Activated CD4-positive, alpha-beta memory T cell treated with anti-CD3 and anti-CD28 coated beads for 36 hours (primary cell): ENCODE results near the gene PHTF2. TPM values are rescaled to one million over a fixed set of nuclear protein-coding genes. Genes with fewer than 3 reads are reported as not detected.
"Not testable (repeated sequence)": the region's sequence is repeated elsewhere in the genome, so short reads cannot be mapped to it uniquely, and the experiment has no call there.

Experiments used
- CTCF ChIA-PET: fragments of 350-600 bp; sonication (Branson Sonifier 250); formaldehyde crosslinking; loops from one replicate; lab custom pipeline; 2021; ENCODE audit warnings: antibody characterized with exemption, inconsistent platforms; lab: Charles Lee
- POLR2A ChIA-PET: fragments of 350-600 bp; sonication (Branson Sonifier 250); formaldehyde crosslinking; loops from one replicate; lab custom pipeline; 2021; ENCODE audit warnings: antibody characterized with exemption; lab: Charles Lee
- DNase-seq: peaks from one replicate; pipeline ENCODE4 v3.0.0-alpha.2; 2020
- H3K27ac Mint-ChIP-seq: one replicate; pipeline ENCODE4 v1.8.0; 2021; ENCODE audit warnings: mixed read lengths
- H3K27me3 Mint-ChIP-seq: one replicate; pipeline ENCODE4 v1.8.0; 2021; ENCODE audit warnings: mixed read lengths
- H3K36me3 Mint-ChIP-seq: one replicate; pipeline ENCODE4 v1.8.0; 2021; ENCODE audit warnings: mixed read lengths
- H3K4me1 Mint-ChIP-seq: one replicate; pipeline ENCODE4 v1.8.0; 2021; ENCODE audit warnings: low read depth, mixed read lengths
- H3K4me3 Mint-ChIP-seq: one replicate; pipeline ENCODE4 v1.8.0; 2021; ENCODE audit warnings: mild to moderate bottlenecking, mixed read lengths
- H3K9me3 Mint-ChIP-seq: one replicate; pipeline ENCODE4 v1.8.0; 2021; ENCODE audit warnings: mixed read lengths
- intact Hi-C: fragments of 100-400 bp; cut with micrococcal nuclease; formaldehyde crosslinking; loops from one replicate; pipeline ENCODE4 v1.15.1; 2023
- total RNA-seq, 2 experiments: library from RNA; stranded (reverse); gene quantifications; one replicate each; pipeline ENCODE4 v1.2.3, GENCODE V29; 2021

Gene PHTF2
- total RNA-seq, 2 experiments from 2014 or later, result 40.8 to 41.2 TPM

GRCh38 chr7:77833136-77833535, 34.6 kb downstream of the PHTF2 start:
- Mint-ChIP-seq H3K27me3 (no peaks in the 10 kb centered on the region), H3K4me3 (no peak overlapping the region), H3K27ac (no peak overlapping the region), H3K9me3 (peaks cover 5% of the 10 kb centered on the region), H3K36me3 (peaks cover 8% of the 10 kb centered on the region), H3K4me1 (peaks cover 60% of the 10 kb centered on the region)
- DNase-seq, result no peak
- ChIA-PET CTCF (interaction anchor here (1.1 kb wide), 1 partner anchor 70 kb away, joined by 3 read pairs; no protein-coding TSS in a partner anchor), POLR2A (no interaction called here)
- intact Hi-C loops, result loop anchor here (5.0 kb wide), 1 partner anchor 69 kb away; no protein-coding TSS in a partner anchor

GRCh38 chr7:77836425-77836824, 37.9 kb downstream of the PHTF2 start:
- POLR2A ChIA-PET, result interaction anchor here (0.8 kb wide), 1 partner anchor 37 kb away, joined by 3 read pairs; no protein-coding TSS in a partner anchor
- H3K4me3 Mint-ChIP-seq, H3K9me3 Mint-ChIP-seq, H3K36me3 Mint-ChIP-seq, CTCF ChIA-PET, H3K27me3 Mint-ChIP-seq, DNase-seq, intact Hi-C loops, H3K27ac Mint-ChIP-seq: not testable (repeated sequence)
- H3K4me1 Mint-ChIP-seq, result peaks cover 46% of the 10 kb centered on the region

- H3K4me1 Mint-ChIP-seq, result peaks cover 38% of the 10 kb centered on the region
- CTCF ChIA-PET, result interaction anchor here (0.7 kb wide), 1 partner anchor 186 kb away, joined by 6 read pairs; no protein-coding TSS in a partner anchor
These were observed 38.7 kb downstream of the PHTF2 start for GRCh38 chr7:77837275-77837674.

GRCh38 chr7:77837966-77838365, 39.4 kb downstream of the PHTF2 start:
- H3K36me3 Mint-ChIP-seq, result peaks cover 11% of the 10 kb centered on the region
- no peak overlapping the region for H3K27ac Mint-ChIP-seq
- ChIA-PET POLR2A (no interaction called here), CTCF (no interaction called here)
- DNase-seq, result no peak
- H3K4me3 Mint-ChIP-seq, result no peak overlapping the region
- peaks cover 37% of the 10 kb centered on the region for H3K4me1 Mint-ChIP-seq
- no peaks in the 10 kb centered on the region for H3K27me3 Mint-ChIP-seq
- intact Hi-C loops, result no loop called here
- peaks cover 5% of the 10 kb centered on the region for H3K9me3 Mint-ChIP-seq

More at GRCh38 chr7:77837275-77837674, 38.7 kb downstream of the PHTF2 start:
- no peak for DNase-seq
- intact Hi-C loops, result no loop called here
- POLR2A ChIA-PET, result no interaction called here
- H3K4me3 Mint-ChIP-seq, result no peak overlapping the region
- peaks cover 5% of the 10 kb centered on the region for H3K9me3 Mint-ChIP-seq
- no peak overlapping the region for H3K27ac Mint-ChIP-seq
- H3K27me3 Mint-ChIP-seq, result no peaks in the 10 kb centered on the region
- H3K36me3 Mint-ChIP-seq, result peaks cover 8% of the 10 kb centered on the region

- POLR2A ChIA-PET, result no interaction called here
- H3K9me3 Mint-ChIP-seq, result peaks cover 5% of the 10 kb centered on the region
- CTCF ChIA-PET, result no interaction called here
- H3K4me1 Mint-ChIP-seq, result peaks cover 30% of the 10 kb centered on the region
- no peak for DNase-seq
- H3K27ac Mint-ChIP-seq, result no peak overlapping the region
- H3K4me3 Mint-ChIP-seq, result no peak overlapping the region
- no peaks in the 10 kb centered on the region for H3K27me3 Mint-ChIP-seq
- H3K36me3 Mint-ChIP-seq, result peaks cover 17% of the 10 kb centered on the region
- intact Hi-C loops, result no loop called here
These were observed 40.4 kb downstream of the PHTF2 start for GRCh38 chr7:77838929-77839491.

- Mint-ChIP-seq H3K9me3 (peaks cover 5% of the 10 kb centered on the region), H3K4me3 (no peak overlapping the region), H3K4me1 (peaks cover 23% of the 10 kb centered on the region), H3K27ac (no peak overlapping the region), H3K27me3 (no peaks in the 10 kb centered on the region), H3K36me3 (peaks cover 19% of the 10 kb centered on the region)
- no peak for DNase-seq
- POLR2A ChIA-PET, result no interaction called here
- CTCF ChIA-PET, result interaction anchor here (0.8 kb wide), 1 partner anchor 42 kb away, joined by 3 read pairs; no protein-coding TSS in a partner anchor
- intact Hi-C loops, result no loop called here
These were observed 41.3 kb downstream of the PHTF2 start for GRCh38 chr7:77839919-77840318.

GRCh38 chr7:77843194-77843593, 44.6 kb downstream of the PHTF2 start:
- peaks cover 18% of the 10 kb centered on the region for H3K36me3 Mint-ChIP-seq
- no peak overlapping the region for H3K4me3 Mint-ChIP-seq
- H3K4me1 Mint-ChIP-seq, result peaks cover 25% of the 10 kb centered on the region
- H3K27ac Mint-ChIP-seq, result no peak overlapping the region
- no peak for DNase-seq
- ChIA-PET POLR2A (no interaction called here), CTCF (no interaction called here)
- H3K9me3 Mint-ChIP-seq, result no peaks in the 10 kb centered on the region
- intact Hi-C loops, result no loop called here
- no peaks in the 10 kb centered on the region for H3K27me3 Mint-ChIP-seq

GRCh38 chr7:77846317-77847092, 47.9 kb downstream of the PHTF2 start:
- ChIA-PET CTCF (no interaction called here), POLR2A (interaction anchor here (1.0 kb wide), 1 partner anchor 12 kb away, joined by 3 read pairs; no protein-coding TSS in a partner anchor)
- peaks cover 35% of the 10 kb centered on the region for H3K4me1 Mint-ChIP-seq
- intact Hi-C loops, result no loop called here
- H3K27me3 Mint-ChIP-seq, result no peaks in the 10 kb centered on the region
- H3K27ac Mint-ChIP-seq, result no peak overlapping the region
- H3K9me3 Mint-ChIP-seq, result no peaks in the 10 kb centered on the region
- H3K4me3 Mint-ChIP-seq, result no peak overlapping the region
- no peak for DNase-seq
- peaks cover 23% of the 10 kb centered on the region for H3K36me3 Mint-ChIP-seq

- no peak for DNase-seq
- H3K36me3 Mint-ChIP-seq, result peaks cover 16% of the 10 kb centered on the region
- ChIA-PET CTCF (no interaction called here), POLR2A (no interaction called here)
- no peaks in the 10 kb centered on the region for H3K9me3 Mint-ChIP-seq
- peaks cover 36% of the 10 kb centered on the region for H3K4me1 Mint-ChIP-seq
- no peak overlapping the region for H3K4me3 Mint-ChIP-seq
- intact Hi-C loops, result no loop called here
- H3K27me3 Mint-ChIP-seq, result no peaks in the 10 kb centered on the region
- no peak overlapping the region for H3K27ac Mint-ChIP-seq
These were observed 57.0 kb downstream of the PHTF2 start for GRCh38 chr7:77855371-77856083.

- Mint-ChIP-seq H3K9me3 (no peaks in the 10 kb centered on the region), H3K27ac (no peak overlapping the region), H3K4me1 (peaks cover 21% of the 10 kb centered on the region), H3K4me3 (no peak overlapping the region), H3K36me3 (peaks cover 16% of the 10 kb centered on the region), H3K27me3 (no peaks in the 10 kb centered on the region)
- CTCF ChIA-PET, result no interaction called here
- intact Hi-C loops, result no loop called here
- POLR2A ChIA-PET, result no interaction called here
- DNase-seq, result no peak
These were observed 59.7 kb downstream of the PHTF2 start for GRCh38 chr7:77858278-77858677.

- Mint-ChIP-seq H3K9me3 (no peaks in the 10 kb centered on the region), H3K4me3 (no peak overlapping the region), H3K27ac (no peak overlapping the region), H3K4me1 (peaks cover 24% of the 10 kb centered on the region), H3K36me3 (peaks cover 12% of the 10 kb centered on the region), H3K27me3 (no peaks in the 10 kb centered on the region)
- ChIA-PET POLR2A (no interaction called here), CTCF (no interaction called here)
- DNase-seq, result no peak
- intact Hi-C loops, result no loop called here
These were observed 60.8 kb downstream of the PHTF2 start for GRCh38 chr7:77859343-77859742.

- ChIA-PET CTCF (no interaction called here), POLR2A (no interaction called here)
- DNase-seq, result no peak
- H3K27me3 Mint-ChIP-seq, result no peaks in the 10 kb centered on the region
- H3K9me3 Mint-ChIP-seq, result no peaks in the 10 kb centered on the region
- H3K27ac Mint-ChIP-seq, result no peak overlapping the region
- H3K4me1 Mint-ChIP-seq, result peaks cover 32% of the 10 kb centered on the region
- H3K36me3 Mint-ChIP-seq, result no peaks in the 10 kb centered on the region
- intact Hi-C loops, result no loop called here
- H3K4me3 Mint-ChIP-seq, result no peak overlapping the region
These were observed 64.1 kb downstream of the PHTF2 start for GRCh38 chr7:77862691-77863090.
